ENCODE data around the gene LNX1.
"Not testable (repeated sequence)": the region's sequence is repeated elsewhere in the genome, so short reads cannot be mapped to it uniquely, and the experiment has no call there.

LNX1 gene

GRCh38 chr4:53480909-53481308, 110.4 kb downstream of the LNX1 start:
- Mint-ChIP-seq H3K4me3 (no peak overlapping the region), H3K9me3 (no peaks in the 10 kb centered on the region), H3K36me3 (ENCODE audit: low read depth) (no peaks in the 10 kb centered on the region), H3K4me1 (ENCODE audit: low read depth) (no peaks in the 10 kb centered on the region), H3K27ac (no peak overlapping the region), H3K27me3 (ENCODE audit: low read depth) (peaks cover 7% of the 10 kb centered on the region)
- no peak for DNase-seq (ENCODE audit: low spot score)

DNA sequence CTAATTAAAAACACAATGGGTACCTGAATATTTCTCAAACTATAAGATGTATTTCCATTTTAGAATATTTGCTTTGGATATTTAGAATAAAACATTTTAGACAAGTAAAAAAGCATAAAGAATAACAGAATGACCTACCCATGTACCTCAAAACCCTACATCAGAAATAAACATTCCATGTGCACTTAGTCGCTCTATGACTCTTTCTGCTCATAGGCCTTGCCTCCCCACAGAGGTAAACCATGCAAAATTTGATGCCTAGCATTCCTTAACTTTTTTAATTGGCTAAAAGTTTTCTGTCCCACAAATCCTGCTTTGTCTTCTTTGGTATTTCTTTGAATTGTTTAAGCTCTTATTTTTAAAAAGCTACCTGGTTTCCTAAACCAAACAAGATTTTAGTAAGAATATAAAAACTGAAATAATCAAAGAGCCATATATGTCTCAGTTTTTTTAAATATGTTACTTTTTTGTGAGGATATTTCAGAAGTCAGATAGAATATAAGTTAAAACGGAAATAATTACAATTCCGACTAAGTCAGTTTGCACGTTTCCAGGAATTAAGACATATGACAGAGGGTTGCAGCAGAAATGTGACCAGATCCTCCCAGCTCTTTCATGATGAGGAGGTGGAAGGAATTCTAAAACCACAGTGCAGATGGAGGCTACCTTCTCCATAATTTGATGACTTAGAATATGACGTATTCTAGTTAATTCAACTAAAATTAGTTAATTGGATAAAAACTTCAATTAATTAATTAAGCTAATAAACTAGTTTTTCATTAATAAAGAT, 111.4 kb downstream of the LNX1 start:
- DNase-seq (ENCODE audit: low spot score): no peak
- Mint-ChIP-seq H3K36me3 (ENCODE audit: low read depth) (no peaks in the 10 kb centered on the region), H3K9me3 (no peaks in the 10 kb centered on the region), H3K4me1 (ENCODE audit: low read depth) (no peaks in the 10 kb centered on the region), H3K27ac (no peak overlapping the region), H3K27me3 (ENCODE audit: low read depth) (peaks cover 7% of the 10 kb centered on the region), H3K4me3 (no peak overlapping the region)

- Mint-ChIP-seq H3K4me3 (no peak overlapping the region), H3K27me3 (ENCODE audit: low read depth) (peaks cover 7% of the 10 kb centered on the region), H3K27ac (no peak overlapping the region), H3K36me3 (ENCODE audit: low read depth) (no peaks in the 10 kb centered on the region), H3K9me3 (no peaks in the 10 kb centered on the region), H3K4me1 (ENCODE audit: low read depth) (no peaks in the 10 kb centered on the region)
- no peak for DNase-seq (ENCODE audit: low spot score)
Observed at GRCh38 chr4:53478671-53479456, 112.4 kb downstream of the LNX1 start.

GRCh38 chr4:53477636-53478035, 113.7 kb downstream of the LNX1 start:
- Mint-ChIP-seq H3K4me1 (ENCODE audit: low read depth) (no peaks in the 10 kb centered on the region), H3K27ac (no peak overlapping the region), H3K4me3 (no peak overlapping the region), H3K9me3 (no peaks in the 10 kb centered on the region), H3K27me3 (ENCODE audit: low read depth) (peaks cover 2% of the 10 kb centered on the region), H3K36me3 (ENCODE audit: low read depth) (no peaks in the 10 kb centered on the region)
- no peak for DNase-seq (ENCODE audit: low spot score)

- no peak for DNase-seq (ENCODE audit: low spot score)
- no peaks in the 10 kb centered on the region for H3K9me3 Mint-ChIP-seq
- peaks cover 2% of the 10 kb centered on the region for H3K27me3 Mint-ChIP-seq (ENCODE audit: low read depth)
- no peaks in the 10 kb centered on the region for H3K36me3 Mint-ChIP-seq (ENCODE audit: low read depth)
- no peaks in the 10 kb centered on the region for H3K4me1 Mint-ChIP-seq (ENCODE audit: low read depth)
- no peak overlapping the region for H3K4me3 Mint-ChIP-seq
- H3K27ac Mint-ChIP-seq: no peak overlapping the region
Observed at GRCh38 chr4:53477038-53477565, 114.2 kb downstream of the LNX1 start.

- H3K4me3 Mint-ChIP-seq: no peak overlapping the region
- no peaks in the 10 kb centered on the region for H3K4me1 Mint-ChIP-seq (ENCODE audit: low read depth)
- H3K9me3 Mint-ChIP-seq: no peaks in the 10 kb centered on the region
- no peak overlapping the region for H3K27ac Mint-ChIP-seq
- no peak for DNase-seq (ENCODE audit: low spot score)
- H3K27me3 Mint-ChIP-seq (ENCODE audit: low read depth): peaks cover 2% of the 10 kb centered on the region
- H3K36me3 Mint-ChIP-seq (ENCODE audit: low read depth): no peaks in the 10 kb centered on the region
Observed at GRCh38 chr4:53476232-53477037, 114.9 kb downstream of the LNX1 start.

DNA sequence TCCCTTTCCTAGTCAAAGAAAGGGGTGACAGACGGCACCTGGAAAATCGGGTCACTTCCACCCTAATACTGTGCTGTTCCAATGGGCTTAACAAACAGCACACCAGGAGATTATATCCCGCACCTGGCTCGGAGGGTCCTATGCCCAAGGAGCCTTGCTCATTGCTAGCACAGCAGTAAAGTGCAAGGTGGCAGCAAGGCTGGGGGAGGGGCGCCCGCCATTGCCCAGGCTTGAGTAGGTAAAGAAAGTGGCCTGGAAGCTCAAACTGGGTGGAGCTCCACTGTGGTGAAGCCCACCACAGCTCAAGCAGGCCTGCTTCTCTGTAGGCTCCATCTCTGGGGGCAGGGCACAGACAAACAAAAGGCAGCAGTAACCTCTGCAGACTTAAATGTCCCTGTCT, 124.7 kb downstream of the LNX1 start:
- not testable (repeated sequence) for DNase-seq (ENCODE audit: low spot score); H3K4me3 Mint-ChIP-seq; H3K27ac Mint-ChIP-seq; H3K9me3 Mint-ChIP-seq; H3K4me1 Mint-ChIP-seq (ENCODE audit: low read depth); H3K27me3 Mint-ChIP-seq (ENCODE audit: low read depth)
- peaks cover 13% of the 10 kb centered on the region for H3K36me3 Mint-ChIP-seq (ENCODE audit: low read depth)

- H3K4me1 Mint-ChIP-seq (ENCODE audit: low read depth): no peaks in the 10 kb centered on the region
- H3K27ac Mint-ChIP-seq: no peak overlapping the region
- peaks cover 5% of the 10 kb centered on the region for H3K9me3 Mint-ChIP-seq
- peaks cover 15% of the 10 kb centered on the region for H3K36me3 Mint-ChIP-seq (ENCODE audit: low read depth)
- H3K27me3 Mint-ChIP-seq (ENCODE audit: low read depth): no peaks in the 10 kb centered on the region
- no peak for DNase-seq (ENCODE audit: low spot score)
- H3K4me3 Mint-ChIP-seq: no peak overlapping the region
Observed at GRCh38 chr4:53465891-53466290, 125.4 kb downstream of the LNX1 start.

DNA sequence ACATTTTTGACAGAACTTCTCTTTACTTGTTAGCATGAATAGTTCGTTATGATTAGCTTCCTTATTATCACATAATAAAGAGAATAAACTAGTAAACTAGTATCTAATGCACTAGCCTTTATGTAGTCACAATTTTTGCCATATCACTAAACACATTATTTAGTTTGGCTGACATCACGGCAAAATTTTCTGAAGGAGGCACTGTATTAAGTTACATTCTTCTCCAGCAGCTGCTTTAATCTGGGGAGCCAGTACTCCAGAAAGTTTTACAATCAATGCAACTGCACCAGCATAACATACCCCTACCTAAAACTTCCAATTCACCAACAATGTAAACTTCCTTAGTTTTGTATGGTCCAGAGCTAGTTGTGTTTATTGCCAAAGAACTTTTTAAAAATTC, 126.0 kb downstream of the LNX1 start:
- H3K36me3 Mint-ChIP-seq (ENCODE audit: low read depth): peaks cover 19% of the 10 kb centered on the region
- peaks cover 5% of the 10 kb centered on the region for H3K9me3 Mint-ChIP-seq
- no peak overlapping the region for H3K27ac Mint-ChIP-seq
- no peak overlapping the region for H3K4me3 Mint-ChIP-seq
- H3K27me3 Mint-ChIP-seq (ENCODE audit: low read depth): no peaks in the 10 kb centered on the region
- H3K4me1 Mint-ChIP-seq (ENCODE audit: low read depth): no peaks in the 10 kb centered on the region
- no peak for DNase-seq (ENCODE audit: low spot score)

- H3K27me3 Mint-ChIP-seq (ENCODE audit: low read depth): no peaks in the 10 kb centered on the region
Observed at GRCh38 chr4:53463340-53463739, 127.9 kb downstream of the LNX1 start.

DNA sequence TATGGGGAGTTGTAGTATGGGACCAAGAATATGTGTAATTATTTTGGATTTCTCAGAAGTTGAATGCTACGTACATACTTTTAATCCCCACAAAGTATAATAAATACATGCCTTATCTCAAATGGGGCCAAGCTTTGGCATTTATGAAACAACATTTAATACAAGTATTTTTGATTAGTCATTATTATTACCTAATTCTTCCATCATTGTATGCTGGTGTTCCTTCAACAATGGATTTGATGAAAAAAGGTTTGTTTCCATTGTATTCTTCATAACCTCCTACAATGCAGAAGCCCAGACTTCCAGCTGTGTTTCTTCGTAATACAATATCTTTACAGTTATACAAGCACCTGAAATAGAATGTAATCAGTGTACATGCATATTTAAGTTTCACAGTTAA, 130.0 kb downstream of the LNX1 start:
- Mint-ChIP-seq H3K4me3 (no peak overlapping the region), H3K36me3 (ENCODE audit: low read depth) (peaks cover 29% of the 10 kb centered on the region), H3K27me3 (ENCODE audit: low read depth) (no peaks in the 10 kb centered on the region), H3K9me3 (no peaks in the 10 kb centered on the region), H3K4me1 (ENCODE audit: low read depth) (no peaks in the 10 kb centered on the region), H3K27ac (no peak overlapping the region)
- no peak for DNase-seq (ENCODE audit: low spot score)

More at GRCh38 chr4:53463340-53463739, 127.9 kb downstream of the LNX1 start:
- H3K27ac Mint-ChIP-seq: no peak overlapping the region
- H3K36me3 Mint-ChIP-seq (ENCODE audit: low read depth): peaks cover 28% of the 10 kb centered on the region
- no peak overlapping the region for H3K4me3 Mint-ChIP-seq
- DNase-seq (ENCODE audit: low spot score): no peak
- H3K9me3 Mint-ChIP-seq: no peaks in the 10 kb centered on the region
- no peaks in the 10 kb centered on the region for H3K4me1 Mint-ChIP-seq (ENCODE audit: low read depth)

DNA sequence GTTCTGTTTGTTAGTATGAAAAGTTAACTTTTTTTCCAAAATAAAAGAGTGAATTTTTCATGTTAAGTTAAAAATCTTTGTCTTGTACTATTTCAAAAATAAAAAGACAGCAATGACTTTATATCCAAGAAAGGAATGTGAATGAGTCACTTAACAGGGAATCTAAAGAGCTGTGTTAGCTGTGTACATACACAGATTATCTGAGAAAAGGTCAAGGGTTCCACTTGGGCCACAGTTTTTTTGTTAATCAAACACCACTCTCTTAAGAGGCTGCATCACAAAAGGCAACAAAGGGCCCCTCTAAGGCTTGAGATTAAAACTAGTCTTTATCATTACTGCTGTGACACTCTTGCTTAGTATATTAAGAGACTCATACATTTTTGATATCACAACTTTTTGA, 131.7 kb downstream of the LNX1 start:
- Mint-ChIP-seq H3K4me1 (ENCODE audit: low read depth) (no peaks in the 10 kb centered on the region), H3K36me3 (ENCODE audit: low read depth) (peaks cover 42% of the 10 kb centered on the region), H3K27me3 (ENCODE audit: low read depth) (no peaks in the 10 kb centered on the region), H3K27ac (no peak overlapping the region), H3K9me3 (no peaks in the 10 kb centered on the region), H3K4me3 (no peak overlapping the region)
- DNase-seq (ENCODE audit: low spot score): no peak

DNA sequence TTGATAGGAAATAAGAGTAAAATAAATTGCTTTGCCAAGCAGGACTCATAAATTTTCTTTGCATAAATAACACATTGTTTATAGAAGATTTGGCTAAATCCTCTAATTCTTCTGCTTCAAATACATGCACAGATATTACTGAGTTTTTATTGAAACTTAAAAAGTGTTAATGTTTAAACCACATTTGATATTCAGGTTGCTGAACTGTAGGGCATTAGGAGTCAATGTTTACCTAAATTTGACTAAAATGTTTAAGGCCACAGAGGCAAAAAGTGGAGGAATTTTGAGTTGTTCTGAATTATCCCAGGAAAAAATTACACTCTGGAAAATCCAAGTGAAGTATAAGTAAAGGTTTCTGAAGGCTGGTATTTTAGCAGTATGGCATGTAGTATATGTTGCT, 135.1 kb downstream of the LNX1 start:
- no peak overlapping the region for H3K4me3 Mint-ChIP-seq
- DNase-seq (ENCODE audit: low spot score): no peak
- peaks cover 41% of the 10 kb centered on the region for H3K36me3 Mint-ChIP-seq (ENCODE audit: low read depth)
- no peak overlapping the region for H3K27ac Mint-ChIP-seq
- H3K27me3 Mint-ChIP-seq (ENCODE audit: low read depth): no peaks in the 10 kb centered on the region
- no peaks in the 10 kb centered on the region for H3K4me1 Mint-ChIP-seq (ENCODE audit: low read depth)
- H3K9me3 Mint-ChIP-seq: no peaks in the 10 kb centered on the region

- DNase-seq (ENCODE audit: low spot score): no peak
- H3K36me3 Mint-ChIP-seq (ENCODE audit: low read depth): peaks cover 40% of the 10 kb centered on the region
- H3K9me3 Mint-ChIP-seq: no peaks in the 10 kb centered on the region
- no peak overlapping the region for H3K27ac Mint-ChIP-seq
- H3K4me1 Mint-ChIP-seq (ENCODE audit: low read depth): peaks cover under 1% of the 10 kb centered on the region
- no peak overlapping the region for H3K4me3 Mint-ChIP-seq
- H3K27me3 Mint-ChIP-seq (ENCODE audit: low read depth): no peaks in the 10 kb centered on the region
Observed at GRCh38 chr4:53455766-53456165, 135.5 kb downstream of the LNX1 start.
